GM12872 (cell line): Measurements from ENCODE around the gene DNAJC17.

ENCODE experiments used
- TF ChIP-seq, protein P1 (sequence below): IDR thresholded peaks from 3 replicates; pipeline ENCODE4 v1.5.1; 2011; ENCODE audit warnings: low read depth, mild to moderate bottlenecking, low read length, moderate library complexity; ENCODE audit not compliant: insufficient read depth

The DNAJC17 gene

GRCh38 chr15:40850576-40851112 is 43.4 kb upstream of the DNAJC17 start:
- TF ChIP-seq, protein P1, sequence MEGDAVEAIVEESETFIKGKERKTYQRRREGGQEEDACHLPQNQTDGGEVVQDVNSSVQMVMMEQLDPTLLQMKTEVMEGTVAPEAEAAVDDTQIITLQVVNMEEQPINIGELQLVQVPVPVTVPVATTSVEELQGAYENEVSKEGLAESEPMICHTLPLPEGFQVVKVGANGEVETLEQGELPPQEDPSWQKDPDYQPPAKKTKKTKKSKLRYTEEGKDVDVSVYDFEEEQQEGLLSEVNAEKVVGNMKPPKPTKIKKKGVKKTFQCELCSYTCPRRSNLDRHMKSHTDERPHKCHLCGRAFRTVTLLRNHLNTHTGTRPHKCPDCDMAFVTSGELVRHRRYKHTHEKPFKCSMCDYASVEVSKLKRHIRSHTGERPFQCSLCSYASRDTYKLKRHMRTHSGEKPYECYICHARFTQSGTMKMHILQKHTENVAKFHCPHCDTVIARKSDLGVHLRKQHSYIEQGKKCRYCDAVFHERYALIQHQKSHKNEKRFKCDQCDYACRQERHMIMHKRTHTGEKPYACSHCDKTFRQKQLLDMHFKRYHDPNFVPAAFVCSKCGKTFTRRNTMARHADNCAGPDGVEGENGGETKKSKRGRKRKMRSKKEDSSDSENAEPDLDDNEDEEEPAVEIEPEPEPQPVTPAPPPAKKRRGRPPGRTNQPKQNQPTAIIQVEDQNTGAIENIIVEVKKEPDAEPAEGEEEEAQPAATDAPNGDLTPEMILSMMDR = no peak

GRCh38 chr15:40847223-40847961 is 40.1 kb upstream of the DNAJC17 start:
- TF ChIP-seq, protein P1 = no peak

GRCh38 chr15:40846841-40847222 is 39.6 kb upstream of the DNAJC17 start:
- TF ChIP-seq, protein P1 = no peak

GRCh38 chr15:40845511-40846284 is 38.4 kb upstream of the DNAJC17 start:
- TF ChIP-seq, protein P1 = no peak

DNA sequence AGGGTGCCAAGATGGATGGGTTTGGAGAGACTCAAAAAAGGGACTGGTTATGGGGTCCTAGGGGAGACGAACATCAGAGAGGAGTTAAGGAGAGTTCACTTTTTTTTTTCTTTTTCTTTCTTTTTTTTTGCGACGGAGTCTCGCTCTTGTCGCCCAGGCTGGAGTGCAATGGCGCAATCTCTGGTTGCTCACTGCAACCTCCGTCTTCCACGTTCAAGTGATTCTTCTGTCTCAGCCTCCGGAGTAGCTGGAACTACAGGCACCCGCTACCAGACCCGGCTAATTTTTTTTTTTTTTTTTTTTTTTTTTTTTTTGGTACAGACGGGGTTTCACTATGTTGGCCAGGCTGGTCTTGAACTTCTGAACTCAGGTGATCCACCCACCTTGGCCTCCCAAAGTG is 37.8 kb upstream of the DNAJC17 start:
- TF ChIP-seq, protein P1 = no peak

DNA sequence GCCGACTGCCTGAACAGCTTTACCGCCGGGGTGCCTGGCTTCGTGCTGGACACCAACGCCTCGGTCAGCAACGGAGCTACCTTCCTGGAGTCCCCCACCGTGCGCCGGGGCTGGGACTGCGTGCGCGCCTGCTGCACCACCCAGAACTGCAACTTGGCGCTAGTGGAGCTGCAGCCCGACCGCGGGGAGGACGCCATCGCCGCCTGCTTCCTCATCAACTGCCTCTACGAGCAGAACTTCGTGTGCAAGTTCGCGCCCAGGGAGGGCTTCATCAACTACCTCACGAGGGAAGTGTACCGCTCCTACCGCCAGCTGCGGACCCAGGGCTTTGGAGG is 37.4 kb upstream of the DNAJC17 start:
- TF ChIP-seq, protein P1 = no peak

DNA sequence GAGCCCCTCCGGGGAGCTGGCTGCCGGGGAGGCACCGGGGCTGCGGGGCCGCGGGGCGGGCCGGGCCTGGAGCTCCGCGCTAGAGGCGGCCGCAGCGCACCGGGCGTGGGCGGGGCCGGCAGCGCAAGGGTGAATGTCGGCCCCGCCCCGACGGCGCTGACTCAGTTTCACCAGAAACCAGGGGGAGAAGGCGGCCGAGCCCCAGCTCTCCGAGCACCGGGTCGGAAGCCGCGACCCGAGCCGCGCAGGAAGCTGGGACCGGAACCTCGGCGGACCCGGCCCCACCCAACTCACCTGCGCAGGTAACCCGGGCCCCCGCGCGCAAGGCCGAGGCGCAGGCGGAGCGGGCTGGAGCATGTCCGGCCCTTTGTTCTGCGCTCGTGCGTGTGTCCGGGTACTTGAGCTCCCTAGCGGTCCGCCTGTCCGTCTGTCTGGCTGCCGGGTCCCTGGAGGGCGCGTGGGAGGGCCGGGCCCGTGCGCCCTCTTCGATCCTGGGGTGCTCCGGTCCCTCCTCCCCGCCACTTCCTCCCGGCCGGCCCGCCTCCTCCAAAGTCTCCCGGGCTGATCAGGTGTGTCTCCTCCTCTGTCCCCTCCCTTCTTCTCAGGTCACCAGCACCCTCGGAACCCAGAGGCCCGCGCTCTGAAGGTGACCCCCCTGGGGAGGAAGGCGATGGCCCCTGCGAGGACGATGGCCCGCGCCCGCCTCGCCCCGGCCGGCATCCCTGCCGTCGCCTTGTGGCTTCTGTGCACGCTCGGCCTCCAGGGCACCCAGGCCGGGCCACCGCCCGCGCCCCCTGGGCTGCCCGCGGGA is 36.8 kb upstream of the DNAJC17 start, which contains the start of gene SPINT1:
Gene SPINT1, plus strand, starts transcription at position 164 of the 811 bp plus-strand sequence. Its CDS starts 507 bp downstream, at position 671.
- TF ChIP-seq, protein P1 = no peak
